T-helper 17 cell (primary cell): ENCODE results near the gene GPR27. TPM values are rescaled to one million over a fixed set of nuclear protein-coding genes. Genes with fewer than 3 reads are reported as not detected.
A peak's percentile ranks its signal among the peaks of the same experiment; 100 is the strongest.

Experiments used
- ATAC-seq: fragments of 150-1000 bp; cut with Tn5 transposase; 2 replicates; pipeline ENCODE4 v1.10.0; 2021; ENCODE audit warnings: mild to moderate bottlenecking, moderate library complexity
- DNase-seq, 3 donors: peaks; one replicate each; pipeline versions ENCODE4 v3.0.0 to v3.0.0-alpha.2; 2020 to 2021
- H3K9me3 ChIP-seq: one replicate; pipeline ENCODE4 v1.7.0; 2013; ENCODE audit warnings: low read length, mild to moderate bottlenecking; ENCODE audit not compliant: control insufficient read depth, poor library complexity, severe bottlenecking
- H3K27ac Mint-ChIP-seq: one replicate; pipeline ENCODE4 v1.8.0; 2022; ENCODE audit warnings: mild to moderate bottlenecking, moderate library complexity, mixed read lengths
- H3K27me3 Mint-ChIP-seq: one replicate; pipeline ENCODE4 v1.8.0; 2022; ENCODE audit warnings: mixed read lengths
- H3K36me3 Mint-ChIP-seq: one replicate; pipeline ENCODE4 v1.8.0; 2022; ENCODE audit warnings: low read depth, mixed read lengths
- H3K4me1 Mint-ChIP-seq: one replicate; pipeline ENCODE4 v1.8.0; 2022; ENCODE audit warnings: mild to moderate bottlenecking, mixed read lengths
- H3K4me3 Mint-ChIP-seq: one replicate; pipeline ENCODE4 v1.8.0; 2022; ENCODE audit warnings: mild to moderate bottlenecking, moderate library complexity, mixed read lengths
- total RNA-seq, 4 donors: library from RNA in 2 of 4; stranded (reverse) in 2 of 4; gene quantifications; one replicate each; pipeline ENCODE4 v1.2.3 and lab custom pipeline; 2022 to 2026

GPR27 gene
- total RNA-seq, 2 donors from 2014 or later = 1.0 TPM

GRCh38 chr3:71752831-71753700 lies 589 bp upstream of the GPR27 start:
- no peak for DNase-seq
- Mint-ChIP-seq H3K27me3 (peaks cover 33% of the 10 kb centered on the region), H3K36me3 (no peaks in the 10 kb centered on the region), H3K4me3 (peak overlapping the region; percentile 73), H3K4me1 (peaks cover 6% of the 10 kb centered on the region), H3K27ac (peak overlapping the region; percentile 43)
- no peaks in the 10 kb centered on the region for H3K9me3 ChIP-seq
- ATAC-seq = peak; percentile 34

- no peak for DNase-seq
- no peaks in the 10 kb centered on the region for H3K9me3 ChIP-seq
- H3K36me3 Mint-ChIP-seq = peaks cover 2% of the 10 kb centered on the region
- peaks cover 6% of the 10 kb centered on the region for H3K4me1 Mint-ChIP-seq
- H3K27me3 Mint-ChIP-seq = peaks cover 42% of the 10 kb centered on the region
- H3K4me3 Mint-ChIP-seq = peak overlapping the region; percentile 89
- no peak for ATAC-seq
- peak overlapping the region; percentile 29 for H3K27ac Mint-ChIP-seq
Observed at GRCh38 chr3:71754610-71755253, 1.1 kb downstream of the GPR27 start.

- H3K4me1 Mint-ChIP-seq = peaks cover 6% of the 10 kb centered on the region
- no peak overlapping the region for H3K4me3 Mint-ChIP-seq
- H3K9me3 ChIP-seq = no peaks in the 10 kb centered on the region
- peaks cover 36% of the 10 kb centered on the region for H3K27me3 Mint-ChIP-seq
- H3K27ac Mint-ChIP-seq = no peak overlapping the region
- no peak for DNase-seq
- ATAC-seq = no peak
- peaks cover 2% of the 10 kb centered on the region for H3K36me3 Mint-ChIP-seq
Observed at GRCh38 chr3:71758091-71758490, 4.4 kb downstream of the GPR27 start.

DNA sequence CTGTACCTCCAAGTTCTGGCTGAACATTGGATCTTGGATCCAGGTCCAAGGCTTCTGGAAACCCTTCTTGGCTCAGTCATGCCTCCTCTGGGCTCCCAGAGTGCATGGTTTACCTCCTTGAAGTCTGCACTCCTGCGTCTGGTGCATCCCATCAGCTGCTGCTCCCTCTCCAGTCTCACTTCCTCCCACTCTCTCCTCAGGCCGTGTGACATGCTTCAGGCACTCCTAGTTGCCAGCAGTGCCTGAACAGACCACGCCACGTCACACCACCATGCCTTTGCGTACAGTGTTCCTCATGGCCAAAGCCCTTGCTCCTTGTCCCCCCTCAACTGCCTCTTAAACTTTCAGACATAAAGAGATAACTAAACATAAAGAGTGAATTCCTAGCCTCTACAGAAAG lies 5.7 kb downstream of the GPR27 start:
- H3K27ac Mint-ChIP-seq = no peak overlapping the region
- H3K4me3 Mint-ChIP-seq = peak overlapping the region; percentile 46
- no peak for ATAC-seq

GRCh38 chr3:71760140-71760539 lies 6.5 kb downstream of the GPR27 start:
- Mint-ChIP-seq H3K36me3 (peaks cover 2% of the 10 kb centered on the region), H3K27me3 (peaks cover 38% of the 10 kb centered on the region), H3K4me3 (no peak overlapping the region), H3K4me1 (peaks cover 6% of the 10 kb centered on the region), H3K27ac (no peak overlapping the region)
- ATAC-seq (no peak), DNase-seq (no peak)
- H3K9me3 ChIP-seq = no peaks in the 10 kb centered on the region

More for the DNA sequence above, 5.7 kb downstream of the GPR27 start:
- H3K27me3 Mint-ChIP-seq = peaks cover 40% of the 10 kb centered on the region
- DNase-seq = no peak
- H3K36me3 Mint-ChIP-seq = peaks cover 2% of the 10 kb centered on the region
- H3K4me1 Mint-ChIP-seq = peaks cover 6% of the 10 kb centered on the region
- H3K9me3 ChIP-seq = no peaks in the 10 kb centered on the region

- no peak for DNase-seq
- Mint-ChIP-seq H3K36me3 (peaks cover 2% of the 10 kb centered on the region), H3K4me3 (no peak overlapping the region), H3K27ac (no peak overlapping the region), H3K27me3 (peaks cover 36% of the 10 kb centered on the region), H3K4me1 (no peaks in the 10 kb centered on the region)
- no peak for ATAC-seq
- H3K9me3 ChIP-seq = no peaks in the 10 kb centered on the region
Observed at GRCh38 chr3:71763426-71763825, 9.8 kb downstream of the GPR27 start.

DNA sequence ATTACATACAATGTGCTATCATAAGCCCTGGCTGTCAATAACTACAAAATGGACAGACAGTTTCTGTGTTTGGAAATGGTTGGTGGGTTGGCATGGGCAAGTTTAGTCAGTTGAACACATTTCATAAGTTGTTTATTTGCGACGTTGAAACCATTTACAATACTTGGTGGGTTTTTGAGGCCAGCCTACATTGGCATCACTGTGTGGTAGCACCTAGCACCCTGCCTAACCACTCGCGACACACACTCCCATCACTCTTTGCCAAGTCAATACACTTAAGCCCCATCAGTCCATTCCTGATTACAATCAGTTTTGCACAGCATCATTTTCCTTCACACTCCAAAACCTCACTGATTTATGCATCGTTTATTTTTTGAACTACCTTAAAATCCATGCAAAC lies 17.5 kb downstream of the GPR27 start:
- no peaks in the 10 kb centered on the region for H3K4me1 Mint-ChIP-seq
- peaks cover 28% of the 10 kb centered on the region for H3K27me3 Mint-ChIP-seq
- ATAC-seq (no peak), DNase-seq (no peak)
- H3K36me3 Mint-ChIP-seq = no peaks in the 10 kb centered on the region
- no peaks in the 10 kb centered on the region for H3K9me3 ChIP-seq
- H3K4me3 Mint-ChIP-seq = no peak overlapping the region
- H3K27ac Mint-ChIP-seq = no peak overlapping the region

DNA sequence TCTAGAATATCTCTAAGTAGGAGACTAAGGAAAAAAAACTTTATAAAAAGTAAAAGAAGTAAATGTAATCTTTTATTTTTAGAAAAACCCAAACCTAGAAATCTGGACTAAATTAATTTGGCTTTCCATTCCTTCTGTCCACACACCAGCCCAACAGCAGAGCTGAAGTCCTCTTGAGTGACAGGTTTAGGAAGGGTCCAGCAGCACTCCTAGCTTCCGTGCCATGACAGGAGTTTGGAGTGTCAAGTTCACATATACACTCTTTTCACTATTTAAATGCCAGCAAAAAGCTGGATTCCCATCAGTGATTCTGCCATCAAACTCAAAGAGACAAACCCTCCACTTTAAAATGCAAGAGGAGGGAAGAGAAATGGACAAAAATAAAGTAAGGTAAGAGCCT lies 18.2 kb downstream of the GPR27 start:
- no peaks in the 10 kb centered on the region for H3K4me1 Mint-ChIP-seq
- no peaks in the 10 kb centered on the region for H3K36me3 Mint-ChIP-seq
- H3K27ac Mint-ChIP-seq = no peak overlapping the region
- H3K4me3 Mint-ChIP-seq = no peak overlapping the region
- DNase-seq (no peak), ATAC-seq (no peak)
- peaks cover 36% of the 10 kb centered on the region for H3K27me3 Mint-ChIP-seq
- H3K9me3 ChIP-seq = no peaks in the 10 kb centered on the region

DNA sequence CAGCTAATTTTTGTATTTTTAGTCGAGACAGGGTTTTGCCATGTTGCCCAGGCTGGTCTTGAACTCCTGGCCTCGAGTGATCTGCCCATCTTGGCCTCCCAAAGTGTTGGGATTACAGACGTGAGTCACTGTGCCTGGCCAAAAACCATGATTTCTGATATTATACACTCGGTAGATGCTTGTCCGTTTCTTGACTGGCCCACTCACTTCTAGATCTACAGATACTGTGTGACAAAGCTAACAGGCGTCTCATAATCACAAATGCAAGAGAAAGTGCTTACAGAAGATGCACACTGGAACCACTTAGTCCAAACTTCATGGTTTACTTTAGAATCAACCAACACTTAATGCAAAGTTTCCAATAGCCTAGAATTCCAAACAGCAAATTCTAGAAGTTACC lies 22.9 kb downstream of the GPR27 start:
- ATAC-seq (no peak), DNase-seq (no peak)
- H3K27me3 Mint-ChIP-seq = peaks cover 53% of the 10 kb centered on the region
- H3K9me3 ChIP-seq = no peaks in the 10 kb centered on the region
- H3K27ac Mint-ChIP-seq = no peak overlapping the region
- H3K4me3 Mint-ChIP-seq = no peak overlapping the region
- no peaks in the 10 kb centered on the region for H3K36me3 Mint-ChIP-seq
- peaks cover 7% of the 10 kb centered on the region for H3K4me1 Mint-ChIP-seq

DNA sequence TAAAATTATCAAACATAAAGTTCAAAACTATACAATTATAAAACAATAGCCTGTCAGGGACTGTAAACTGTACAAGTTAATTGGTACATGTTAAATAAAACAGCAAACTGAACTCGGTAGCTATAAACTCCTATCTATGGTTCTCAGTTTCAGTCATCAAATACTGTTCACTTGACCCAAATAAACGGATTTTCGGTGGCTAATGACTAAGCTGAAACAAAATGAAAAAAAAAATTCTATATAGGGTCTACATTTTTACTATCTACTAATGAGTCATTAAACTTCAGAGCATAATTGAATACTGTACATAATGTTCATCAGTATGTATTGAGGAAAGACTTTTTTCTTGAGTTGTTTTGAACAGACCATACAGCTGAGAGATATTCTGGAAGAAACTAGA lies 24.7 kb downstream of the GPR27 start:
- H3K9me3 ChIP-seq = no peaks in the 10 kb centered on the region
- Mint-ChIP-seq H3K27me3 (peaks cover 61% of the 10 kb centered on the region), H3K27ac (no peak overlapping the region), H3K36me3 (no peaks in the 10 kb centered on the region), H3K4me3 (no peak overlapping the region), H3K4me1 (peaks cover 7% of the 10 kb centered on the region)
- no peak for ATAC-seq
- no peak for DNase-seq

- H3K36me3 Mint-ChIP-seq = no peaks in the 10 kb centered on the region
- ATAC-seq (no peak), DNase-seq (no peak)
- H3K9me3 ChIP-seq = no peaks in the 10 kb centered on the region
- H3K4me1 Mint-ChIP-seq = peaks cover 11% of the 10 kb centered on the region
- H3K4me3 Mint-ChIP-seq = no peak overlapping the region
- peak overlapping the region; percentile 21 for H3K27ac Mint-ChIP-seq
- H3K27me3 Mint-ChIP-seq = peaks cover 60% of the 10 kb centered on the region
Observed at GRCh38 chr3:71779674-71780377, 26.2 kb downstream of the GPR27 start.

DNA sequence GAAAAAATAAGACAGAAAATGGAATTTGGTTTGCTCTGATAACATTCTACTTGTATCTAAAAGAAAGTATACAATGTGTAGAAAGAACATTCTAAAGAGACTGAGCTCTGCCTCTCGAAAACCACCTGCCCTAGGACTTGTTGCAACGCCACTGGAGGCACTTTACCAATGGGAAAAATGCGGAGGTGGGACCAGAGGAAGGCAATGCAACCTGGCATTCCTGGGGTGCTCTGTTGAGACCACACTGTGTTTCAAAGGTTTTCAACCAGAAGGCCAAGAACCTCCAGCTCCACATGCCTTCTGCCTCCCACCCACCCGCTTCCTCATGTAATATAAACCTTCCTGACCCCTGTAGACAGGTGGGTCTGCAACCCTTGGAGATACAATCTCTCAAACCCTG lies 26.8 kb downstream of the GPR27 start:
- peaks cover 56% of the 10 kb centered on the region for H3K27me3 Mint-ChIP-seq
- no peaks in the 10 kb centered on the region for H3K36me3 Mint-ChIP-seq
- ATAC-seq (no peak), DNase-seq (no peak)
- peaks cover 13% of the 10 kb centered on the region for H3K4me1 Mint-ChIP-seq
- H3K27ac Mint-ChIP-seq = no peak overlapping the region
- no peak overlapping the region for H3K4me3 Mint-ChIP-seq
- no peaks in the 10 kb centered on the region for H3K9me3 ChIP-seq

GRCh38 chr3:71783152-71783551 lies 29.5 kb downstream of the GPR27 start:
- H3K27me3 Mint-ChIP-seq = peaks cover 53% of the 10 kb centered on the region
- no peaks in the 10 kb centered on the region for H3K36me3 Mint-ChIP-seq
- no peaks in the 10 kb centered on the region for H3K9me3 ChIP-seq
- no peak overlapping the region for H3K27ac Mint-ChIP-seq
- no peak for DNase-seq
- H3K4me3 Mint-ChIP-seq = no peak overlapping the region
- H3K4me1 Mint-ChIP-seq = peaks cover 19% of the 10 kb centered on the region
- no peak for ATAC-seq
